Endothelial cell of umbilical vein (primary cell): Measurements from ENCODE around the gene DNAJC4. TPM values are rescaled to one million over a fixed set of nuclear protein-coding genes. Genes with fewer than 3 reads are reported as not detected.

ENCODE experiments used
- BruUV-seq: library from RNA; stranded (reverse); fragments of 400-500 nt; replicated peaks from 2 replicates; lab custom pipeline; 2021; lab: Mats Ljungman, UMichigan
- CTCF ChIA-PET: fragments of 300-600, 350-600 bp; sonication (Branson Sonifier 250); formaldehyde crosslinking; loops from one replicate; lab custom pipeline; 2021; ENCODE audit warnings: antibody characterized with exemption, inconsistent platforms; lab: Charles Lee
- POLR2A ChIA-PET: fragments of 300-600, 350-600 bp; sonication (Branson Sonifier 250); formaldehyde crosslinking; loops from one replicate; lab custom pipeline; 2021; ENCODE audit warnings: antibody characterized with exemption, inconsistent platforms; lab: Charles Lee
- DNase-seq: peaks from one replicate; pipeline ENCODE4 v3.0.0-alpha.2; 2011; ENCODE audit warnings: low read depth, low spot score
- FAIRE-seq: peaks from 2 replicates; lab custom pipeline; 2011; peaks lifted over from hg19 to GRCh38; lab: Jason Lieb, UNC
- H2AFZ ChIP-seq: 2 replicates; pipeline ENCODE4 v1.6.0; 2012; ENCODE audit warnings: low read depth, low read length, control low read depth, inconsistent platforms
- H3K27ac ChIP-seq: 2 replicates; pipeline ENCODE4 v1.5.1; 2011; ENCODE audit warnings: low read depth, mild to moderate bottlenecking, control low read depth, low read length, moderate library complexity; ENCODE audit not compliant: insufficient read depth
- H3K27me3 ChIP-seq, 2 experiments: 2 replicates each; pipeline versions ENCODE4 v1.6.0 to v1.6.1; 2011; ENCODE audit warnings: low read length in 2 of 2, mixed read lengths in 1 of 2; ENCODE audit not compliant: control insufficient read depth in 2 of 2, insufficient read depth in 2 of 2
- H3K36me3 ChIP-seq, 2 experiments: 2 replicates in 1 of 2; 3 replicates in 1 of 2; pipeline ENCODE4 v1.5.1; 2011; ENCODE audit warnings: low read length in 2 of 2, mild to moderate bottlenecking in 1 of 2, moderate library complexity in 1 of 2; ENCODE audit not compliant: control insufficient read depth in 2 of 2, insufficient read depth in 2 of 2; ENCODE audit errors: extremely low read depth in 1 of 2
- H3K4me1 ChIP-seq: 3 replicates; pipeline ENCODE4 v1.5.1; 2011; ENCODE audit warnings: mild to moderate bottlenecking, low read length; ENCODE audit not compliant: control insufficient read depth, insufficient read depth; ENCODE audit errors: extremely low read depth
- H3K4me2 ChIP-seq: 2 replicates; pipeline ENCODE4 v1.6.1; 2011; ENCODE audit warnings: low read length, control low read depth, mixed read lengths; ENCODE audit not compliant: insufficient read depth
- H3K4me3 ChIP-seq, 3 experiments: fragments of 200-600 bp in 1 of 3; sonication (generic), shearing (Covaris generic) in 1 of 3; replicated peaks in 1 of 3; 2 replicates each; pipeline ENCODE4 v1.5.1; 2011 to 2016; ENCODE audit warnings: control low read depth in 3 of 3, low read length in 3 of 3, mild to moderate bottlenecking in 2 of 3, inconsistent platforms in 1 of 3, low read depth in 1 of 3, moderate library complexity in 1 of 3; ENCODE audit not compliant: insufficient read depth in 1 of 3
- H3K79me2 ChIP-seq: 2 replicates; pipeline ENCODE4 v1.6.0; 2012; ENCODE audit warnings: low read length, inconsistent platforms; ENCODE audit not compliant: control insufficient read depth, insufficient read depth
- H3K9ac ChIP-seq: replicated peaks from 2 replicates; pipeline ENCODE3; 2011; ENCODE audit warnings: low read length, control low read depth; ENCODE audit not compliant: insufficient read depth; ENCODE audit errors: extremely low read depth
- H3K9me1 ChIP-seq: replicated peaks from 3 replicates; pipeline ENCODE4 v1.6.0; 2011; ENCODE audit warnings: mild to moderate bottlenecking, low read length; ENCODE audit not compliant: control insufficient read depth, insufficient read depth; ENCODE audit errors: extremely low read depth
- H3K9me3 ChIP-seq: replicated peaks from 2 replicates; pipeline ENCODE4 v1.5.1; 2012; ENCODE audit warnings: low read length, inconsistent platforms; ENCODE audit not compliant: control insufficient read depth, insufficient read depth
- H4K20me1 ChIP-seq: replicated peaks from 2 replicates; pipeline ENCODE3; 2011; ENCODE audit warnings: mild to moderate bottlenecking, low read length; ENCODE audit not compliant: control insufficient read depth, insufficient read depth; ENCODE audit errors: extremely low read depth
- EZH2 ChIP-seq: IDR thresholded peaks from 2 replicates; pipeline ENCODE4 v1.6.1; 2012; ENCODE audit warnings: borderline replicate concordance, low read depth, mild to moderate bottlenecking, moderate library complexity, low read length, inconsistent platforms; ENCODE audit not compliant: severe bottlenecking
- FOS ChIP-seq: IDR thresholded peaks from 2 replicates; pipeline ENCODE4 v1.6.1; 2011; ENCODE audit warnings: mild to moderate bottlenecking, low read length, moderate library complexity, borderline replicate concordance; ENCODE audit not compliant: insufficient read depth
- GATA2 ChIP-seq: IDR thresholded peaks from 2 replicates; pipeline ENCODE4 v1.7.0; 2011; ENCODE audit warnings: low read depth, mild to moderate bottlenecking, moderate library complexity, mixed read lengths, low read length; ENCODE audit not compliant: insufficient read length, insufficient read depth
- JUN ChIP-seq: IDR thresholded peaks from 2 replicates; pipeline ENCODE4 v1.6.1; 2011; ENCODE audit warnings: borderline replicate concordance, low read depth; ENCODE audit not compliant: insufficient read length, insufficient read depth
- MYC ChIP-seq: IDR thresholded peaks from one replicate; pipeline ENCODE4 v1.6.1; 2011; ENCODE audit warnings: mild to moderate bottlenecking, low read depth, low read length
- POLR2A ChIP-seq: IDR thresholded peaks from 2 replicates; pipeline ENCODE4 v1.6.1; 2012; ENCODE audit warnings: low read depth, mild to moderate bottlenecking, control low read depth, low read length
- POLR2AphosphoS5 ChIP-seq: IDR thresholded peaks from 2 replicates; pipeline ENCODE4 v1.6.1; 2012; ENCODE audit warnings: low read depth, mild to moderate bottlenecking, control low read depth, low read length, moderate library complexity; ENCODE audit not compliant: insufficient read depth
- dilution Hi-C: fragments of 300-500 bp; cut with MboI; formaldehyde crosslinking; loops from one replicate; pipeline ENCODE4 v1.15.0; 2019; ENCODE audit warnings: low sequenced_read_pairs; ENCODE audit not compliant: extremely low pct_ligation_motif_present
- intact Hi-C: fragments of 100-400 bp; cut with micrococcal nuclease; formaldehyde crosslinking; loops from one replicate; pipeline ENCODE4 v1.10.0; 2022
- polyA plus RNA-seq, 4 experiments: library from polyadenylated mRNA; depleted of rRNA in 3 of 4; stranded (reverse) in 3 of 4; unstranded in 1 of 4; fragments of >200 nt; gene quantifications; 2 replicates each; pipeline versions ENCODE4 v1.2.1 to v1.2.3, GENCODE V29; 2011 to 2012; ENCODE audit warnings: missing spikeins in 1 of 4
- total RNA-seq: library from RNA; stranded (reverse); gene quantifications from 2 replicates; pipeline ENCODE4 v1.2.3, GENCODE V29; 2021
- TF ChIP-seq, protein P1 (sequence below), 2 donors: IDR thresholded peaks; 1 replicate in 1 of 2; 2 replicates in 1 of 2; pipeline ENCODE4 v1.5.1; 2011; ENCODE audit warnings: low read length in 2 of 2, mild to moderate bottlenecking in 2 of 2, moderate library complexity in 2 of 2, control low read depth in 1 of 2, inconsistent platforms in 1 of 2, low read depth in 1 of 2; ENCODE audit not compliant: insufficient read depth in 1 of 2; ENCODE audit errors: extremely low read depth in 1 of 2
- TF ChIP-seq, protein P2 (sequence below): IDR thresholded peaks from 2 replicates; pipeline ENCODE4 v1.6.1; 2011; ENCODE audit not compliant: insufficient read depth, insufficient read length

Gene DNAJC4
- total and polyA plus RNA-seq, 2 donors (not counting 3 experiments of a cell fraction or from before 2014, with no cell fraction given): 23.5 to 41.2 TPM

DNA sequence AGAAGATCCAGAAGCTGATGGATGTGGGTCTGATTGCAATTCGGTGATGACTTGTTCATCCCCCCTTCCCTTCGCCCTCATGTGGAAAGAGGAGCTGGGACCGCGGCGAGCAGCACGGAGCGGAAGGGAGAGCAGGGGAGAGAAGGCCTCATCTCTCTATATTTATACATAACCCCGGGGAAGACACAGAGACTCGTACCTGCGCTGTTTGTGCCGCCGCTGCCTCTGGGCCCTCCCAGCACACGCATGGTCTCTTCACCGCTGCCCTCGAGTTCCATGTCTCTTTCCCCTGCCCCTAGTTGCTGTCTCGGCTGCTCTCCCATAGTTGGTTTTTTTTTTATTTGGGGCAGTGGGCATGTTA, 26.3 kb upstream of the DNAJC4 start:
- Histone ChIP-seq H3K9me1 (no peaks in the 10 kb centered on the region), H4K20me1 (no peaks in the 10 kb centered on the region), H2AFZ (no peak overlapping the region), H3K27ac (no peak overlapping the region), H3K79me2 (peaks cover 8% of the 10 kb centered on the region), H3K4me3 (no peak overlapping the region), H3K4me1 (peaks cover 34% of the 10 kb centered on the region), H3K36me3 (peaks cover 14 to 32% of the 10 kb centered on the region in 2 experiments), H3K9ac (no peak overlapping the region), H3K9me3 (no peaks in the 10 kb centered on the region), H3K27me3 (no peaks in the 10 kb centered on the region), H3K4me2 (no peak overlapping the region)
- TSS peak; percentile 61 for BruUV-seq
- dilution Hi-C loops (no loop called here), intact Hi-C loops (loop anchor here (1.0 kb wide), 2 partner anchors 66 to 97 kb away; no protein-coding TSS in a partner anchor)
- ChIA-PET CTCF (interaction anchor here (0.6 to 11.5 kb wide), 36 partner anchors 8 to 153 kb away, joined by 3 to 413 read pairs (median 8); partner anchors contain the start of genes BAD, CATSPERZ, DNAJC4 and ESRRA), POLR2A (interaction anchor here (0.7 kb wide), 1 partner anchor 66 kb away, joined by 4 read pairs; no protein-coding TSS in a partner anchor)
- no peak for DNase-seq
- no peak for FAIRE-seq
- no peak for TF ChIP-seq POLR2AphosphoS5
- peak; percentile 6 for TF ChIP-seq POLR2A
- TF ChIP-seq, protein P1, sequence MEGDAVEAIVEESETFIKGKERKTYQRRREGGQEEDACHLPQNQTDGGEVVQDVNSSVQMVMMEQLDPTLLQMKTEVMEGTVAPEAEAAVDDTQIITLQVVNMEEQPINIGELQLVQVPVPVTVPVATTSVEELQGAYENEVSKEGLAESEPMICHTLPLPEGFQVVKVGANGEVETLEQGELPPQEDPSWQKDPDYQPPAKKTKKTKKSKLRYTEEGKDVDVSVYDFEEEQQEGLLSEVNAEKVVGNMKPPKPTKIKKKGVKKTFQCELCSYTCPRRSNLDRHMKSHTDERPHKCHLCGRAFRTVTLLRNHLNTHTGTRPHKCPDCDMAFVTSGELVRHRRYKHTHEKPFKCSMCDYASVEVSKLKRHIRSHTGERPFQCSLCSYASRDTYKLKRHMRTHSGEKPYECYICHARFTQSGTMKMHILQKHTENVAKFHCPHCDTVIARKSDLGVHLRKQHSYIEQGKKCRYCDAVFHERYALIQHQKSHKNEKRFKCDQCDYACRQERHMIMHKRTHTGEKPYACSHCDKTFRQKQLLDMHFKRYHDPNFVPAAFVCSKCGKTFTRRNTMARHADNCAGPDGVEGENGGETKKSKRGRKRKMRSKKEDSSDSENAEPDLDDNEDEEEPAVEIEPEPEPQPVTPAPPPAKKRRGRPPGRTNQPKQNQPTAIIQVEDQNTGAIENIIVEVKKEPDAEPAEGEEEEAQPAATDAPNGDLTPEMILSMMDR (IDR thresholded peaks at IDR 0.05; ENCODE audit: extremely low read depth in 1 of 2, insufficient read depth in 1 of 2, low read depth in 1 of 2, low read length in 2 of 2): no peak
- TF ChIP-seq JUN: no peak

DNA sequence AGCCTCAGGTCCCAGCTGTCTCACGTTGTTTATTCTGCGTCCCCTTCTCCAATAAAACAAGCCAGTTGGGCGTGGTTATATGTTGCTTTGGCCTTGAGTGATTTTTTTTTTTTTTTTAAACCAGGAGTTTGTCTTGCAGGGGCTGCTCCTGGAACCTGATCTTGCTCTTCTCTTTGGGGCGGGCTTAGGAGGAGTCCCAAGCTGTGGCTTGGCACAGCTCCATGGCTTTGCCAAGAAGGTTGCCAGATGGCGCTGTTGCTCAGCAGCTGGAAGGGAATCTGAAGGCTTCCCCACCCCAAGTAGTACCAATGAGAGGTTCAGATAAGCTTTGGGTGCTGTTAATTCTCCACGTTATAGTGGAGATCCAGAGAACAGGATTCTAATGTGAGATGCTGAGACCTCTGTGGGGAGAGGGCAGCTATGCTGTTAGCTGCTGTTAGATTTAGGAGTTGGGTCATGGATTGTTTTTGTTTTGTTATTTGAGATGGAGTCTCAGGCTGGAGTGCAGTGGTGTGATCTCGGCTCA, 25.8 kb upstream of the DNAJC4 start:
- intact Hi-C loops: loop anchor here (1.0 kb wide), 2 partner anchors 66 to 97 kb away; no protein-coding TSS in a partner anchor
- BruUV-seq: no TSS peak
- H3K27ac ChIP-seq: no peak overlapping the region

More for the DNA sequence above, 25.8 kb upstream of the DNAJC4 start:
- H3K4me2 ChIP-seq: no peak overlapping the region
- H3K4me1 ChIP-seq: peaks cover 34% of the 10 kb centered on the region
- ChIA-PET POLR2A (interaction anchor here (0.6 to 1.2 kb wide), 5 partner anchors 19 to 1318 kb away, joined by 3 to 4 read pairs (median 3); partner anchors contain the start of gene STIP1), CTCF (interaction anchor here (0.6 to 11.5 kb wide), 38 partner anchors 8 to 450 kb away, joined by 3 to 413 read pairs (median 7); partner anchors contain the start of genes BAD, CATSPERZ, DNAJC4 and ESRRA)
- DNase-seq (peak; percentile 90), FAIRE-seq (peak; percentile 95)
- no peak overlapping the region for H3K4me3 ChIP-seq
- dilution Hi-C loops: no loop called here
- no peaks in the 10 kb centered on the region for H3K27me3 ChIP-seq
- no peak overlapping the region for H3K9ac ChIP-seq
- no peak overlapping the region for H2AFZ ChIP-seq
- H4K20me1 ChIP-seq: no peaks in the 10 kb centered on the region
- peaks cover 12% of the 10 kb centered on the region for H3K79me2 ChIP-seq
- H3K9me3 ChIP-seq: no peaks in the 10 kb centered on the region
- TF ChIP-seq, protein P2, sequence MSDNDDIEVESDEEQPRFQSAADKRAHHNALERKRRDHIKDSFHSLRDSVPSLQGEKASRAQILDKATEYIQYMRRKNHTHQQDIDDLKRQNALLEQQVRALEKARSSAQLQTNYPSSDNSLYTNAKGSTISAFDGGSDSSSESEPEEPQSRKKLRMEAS: no peak
- TF ChIP-seq POLR2A (peak; percentile 27), GATA2 (no peak), JUN (no peak), EZH2 (no peak), POLR2AphosphoS5 (peak; percentile 70), FOS (no peak), MYC (no peak)
- TF ChIP-seq, protein P1 (IDR thresholded peaks at IDR 0.05; ENCODE audit: extremely low read depth in 1 of 2, insufficient read depth in 1 of 2, low read depth in 1 of 2, low read length in 2 of 2): peak; percentile 82 to 84
- peaks cover 14 to 32% of the 10 kb centered on the region in 2 experiments for H3K36me3 ChIP-seq
- H3K9me1 ChIP-seq: no peaks in the 10 kb centered on the region
